ENCODE data around the gene KLHL30. TPM values are rescaled to one million over a fixed set of nuclear protein-coding genes. Genes with fewer than 3 reads are reported as not detected.

KLHL30 gene
- total RNA-seq, 2 donors from 2014 or later = not detected

DNA sequence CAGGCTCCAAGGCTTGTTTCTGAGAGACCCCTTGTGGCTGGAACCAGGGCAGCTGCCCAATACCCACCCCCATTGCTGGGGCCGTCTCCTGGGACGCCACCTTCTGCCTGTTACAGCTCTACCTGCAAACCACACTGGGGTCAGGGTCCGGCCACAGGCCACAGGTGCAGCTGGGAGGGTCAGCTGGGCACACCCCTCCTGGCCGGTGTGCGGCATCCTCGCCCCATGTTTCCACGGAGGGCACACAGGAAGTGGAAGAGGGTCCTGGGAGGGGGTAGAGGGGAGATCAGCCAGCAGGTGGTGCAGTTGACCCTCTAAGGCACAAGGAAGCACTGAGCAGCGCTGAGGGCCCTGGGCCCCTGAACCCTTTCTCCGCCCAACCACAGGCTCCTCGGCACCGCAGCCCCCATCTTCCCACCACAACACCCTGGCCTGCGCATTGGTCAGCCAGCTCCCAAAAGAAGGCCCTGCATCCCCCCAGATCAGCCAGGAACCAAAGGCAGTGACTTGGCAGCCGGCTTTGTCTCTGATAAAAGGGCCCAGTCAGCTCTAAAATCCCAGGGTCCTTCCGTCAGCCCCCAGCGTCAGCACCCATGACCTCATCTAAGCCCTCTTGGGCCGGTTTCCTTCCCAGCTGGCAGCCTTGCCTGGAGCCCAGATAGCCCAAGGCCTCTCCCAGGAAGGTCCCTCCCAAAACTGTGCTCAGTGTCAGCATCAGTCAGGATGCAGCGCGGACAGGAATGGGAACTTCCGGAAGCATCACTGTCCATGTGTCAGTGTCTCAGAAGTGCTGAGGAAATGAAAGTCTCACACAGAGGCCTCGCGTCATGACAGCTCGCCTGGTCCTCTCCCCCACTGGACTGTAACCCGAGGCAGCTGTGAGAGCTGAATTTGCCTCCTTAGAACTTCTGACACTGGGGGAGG lies 22.0 kb downstream of the KLHL30 start:
- DNase-seq (ENCODE audit: low spot score in 2 of 2) (no peak), ATAC-seq (no peak)
- Mint-ChIP-seq H3K36me3 (peaks cover 0 to 6% of the 10 kb centered on the region in 2 donors), H3K9me3 (no peaks in the 10 kb centered on the region), H3K27ac (no peak overlapping the region)

DNA sequence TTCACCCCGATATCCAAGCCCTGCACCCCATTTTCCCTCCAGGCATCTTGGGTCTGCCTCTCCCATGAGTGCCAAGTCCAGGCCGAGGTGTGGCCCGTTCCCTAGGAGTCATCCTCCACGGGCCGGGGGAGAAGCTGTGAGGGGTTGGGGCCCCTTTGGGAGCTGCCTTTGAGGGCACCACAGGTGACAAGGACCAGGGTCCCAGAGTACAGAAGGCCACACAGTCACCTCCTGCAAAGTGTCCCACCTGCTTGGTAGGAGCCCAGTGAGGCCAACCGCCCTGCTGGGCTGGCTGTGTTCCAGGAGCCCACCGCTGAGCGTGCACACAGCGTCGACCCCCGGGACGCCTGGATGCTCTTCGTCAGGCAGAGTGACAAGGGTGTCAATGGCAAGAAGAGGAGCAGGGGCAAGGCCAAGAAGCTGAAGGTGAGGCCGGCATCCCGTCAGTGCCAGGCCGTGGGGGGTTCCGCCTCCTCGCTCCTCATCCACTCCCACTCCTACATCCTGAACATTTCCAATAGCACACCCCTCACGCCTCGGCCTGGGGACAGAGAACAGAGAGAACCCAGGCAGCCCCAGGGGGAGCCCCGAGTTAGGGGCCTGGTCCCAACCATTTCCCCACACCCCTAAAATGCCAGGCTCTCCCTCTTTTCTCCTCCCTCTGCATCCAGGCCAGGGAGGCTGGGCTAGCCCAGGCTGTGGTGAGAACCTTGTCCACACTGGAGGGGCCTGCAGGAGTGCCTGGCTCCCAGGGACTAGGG lies 23.0 kb downstream of the KLHL30 start:
- Mint-ChIP-seq H3K36me3 (peaks cover 0 to 6% of the 10 kb centered on the region in 2 donors), H3K27ac (no peak overlapping the region), H3K9me3 (no peaks in the 10 kb centered on the region)
- DNase-seq (ENCODE audit: low spot score in 2 of 2) (no peak), ATAC-seq (no peak)

DNA sequence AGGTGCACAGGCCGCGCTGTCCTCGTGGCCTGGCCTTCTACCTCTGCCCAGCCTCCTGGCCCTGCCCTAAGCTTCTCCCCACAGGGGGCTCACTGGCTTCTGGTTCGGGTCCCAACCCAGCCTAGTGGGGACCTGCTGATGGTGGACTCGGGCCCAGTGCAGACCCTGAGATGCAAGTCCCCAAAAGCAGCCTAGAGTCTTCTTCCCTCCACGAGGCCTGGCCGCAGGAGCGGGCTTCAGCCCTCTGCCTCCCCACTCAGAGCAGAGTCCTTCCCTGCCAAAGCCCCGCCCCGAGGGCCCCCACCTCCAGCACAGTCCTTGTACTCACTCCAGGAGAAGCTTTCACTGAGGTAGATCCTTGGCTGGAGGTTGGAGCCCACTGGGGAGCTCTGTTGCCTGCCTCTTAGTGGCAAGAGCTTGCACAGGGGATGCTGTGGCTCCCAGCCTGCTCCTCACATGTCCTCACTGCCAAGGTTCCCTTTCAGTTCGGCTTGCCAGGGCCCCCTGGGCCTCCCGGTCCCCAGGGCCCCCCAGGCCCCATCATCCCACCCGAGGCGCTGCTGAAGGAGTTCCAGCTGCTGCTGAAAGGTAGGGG lies 23.9 kb downstream of the KLHL30 start:
- no peak for DNase-seq (ENCODE audit: low spot score in 2 of 2)
- Mint-ChIP-seq H3K36me3 (peaks cover 0 to 6% of the 10 kb centered on the region in 2 donors), H3K9me3 (no peaks in the 10 kb centered on the region)

GRCh38 chr2:238162846-238163441 lies 24.5 kb downstream of the KLHL30 start:
- H3K36me3 Mint-ChIP-seq = peaks cover 0 to 6% of the 10 kb centered on the region in 2 donors
- DNase-seq (ENCODE audit: low spot score in 2 of 2) (no peak), ATAC-seq (no peak)
- H3K9me3 Mint-ChIP-seq = no peaks in the 10 kb centered on the region
- H3K27ac Mint-ChIP-seq = no peak overlapping the region

More for the DNA sequence above, 23.9 kb downstream of the KLHL30 start:
- no peak for ATAC-seq
- H3K27ac Mint-ChIP-seq = no peak overlapping the region

GRCh38 chr2:238163481-238164198 lies 25.2 kb downstream of the KLHL30 start:
- Mint-ChIP-seq H3K27ac (no peak overlapping the region), H3K9me3 (no peaks in the 10 kb centered on the region), H3K36me3 (peaks cover 0 to 6% of the 10 kb centered on the region in 2 donors)
- no peak for ATAC-seq
- no peak for DNase-seq (ENCODE audit: low spot score in 2 of 2)

DNA sequence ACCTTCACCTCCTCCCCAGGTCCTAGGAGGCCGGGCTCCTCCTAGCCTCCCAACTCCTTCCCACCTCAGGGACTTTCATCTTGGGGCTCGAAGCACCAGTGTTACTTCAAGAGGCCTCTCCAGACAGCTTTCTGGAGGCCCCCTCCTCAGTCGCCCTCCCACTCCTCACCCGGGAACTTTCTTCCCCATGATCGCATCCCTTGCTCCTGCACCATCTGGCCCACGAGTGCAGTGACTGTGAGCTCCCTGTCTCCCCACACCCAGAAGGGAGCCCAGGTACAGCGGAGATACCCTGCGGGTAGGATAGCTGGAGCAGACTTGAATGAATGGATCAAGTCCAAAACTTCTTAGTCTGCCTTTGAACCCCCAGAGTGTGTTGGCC lies 26.4 kb downstream of the KLHL30 start:
- ATAC-seq (no peak), DNase-seq (ENCODE audit: low spot score in 2 of 2) (no peak)
- no peaks in the 10 kb centered on the region for H3K9me3 Mint-ChIP-seq
- peaks cover 0 to 6% of the 10 kb centered on the region in 2 donors for H3K36me3 Mint-ChIP-seq
- no peak overlapping the region for H3K27ac Mint-ChIP-seq

DNA sequence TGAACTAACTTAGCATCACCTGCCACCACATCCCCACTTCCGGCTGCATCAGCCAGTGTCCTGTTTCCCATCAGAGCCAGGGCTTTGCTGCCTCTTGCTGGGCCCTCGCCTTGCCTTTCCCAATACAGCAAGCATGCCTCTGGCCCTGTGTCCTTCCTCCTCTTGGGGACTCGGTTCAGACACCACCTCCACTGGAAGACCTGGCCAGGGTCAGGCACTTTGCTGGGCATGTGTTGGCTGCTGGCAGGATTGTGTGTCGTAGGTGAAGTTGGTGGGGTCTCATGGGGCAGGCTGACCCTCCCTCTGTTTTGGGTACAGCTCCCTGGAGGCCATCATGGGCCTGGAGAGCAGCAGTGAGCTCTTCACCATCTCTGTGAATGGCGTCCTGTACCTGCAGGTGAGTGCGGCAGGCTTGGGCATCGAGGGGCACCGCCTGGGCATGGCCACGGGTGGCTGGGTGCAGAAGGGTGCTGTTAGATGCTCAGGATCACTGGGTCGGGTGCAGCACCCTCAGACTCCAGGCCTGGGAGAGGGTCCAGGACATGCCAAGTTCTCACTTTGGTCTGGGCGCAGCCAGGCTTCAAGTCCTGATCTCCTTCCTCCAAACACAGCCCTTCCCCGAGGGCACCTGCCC lies 26.9 kb downstream of the KLHL30 start:
- peaks cover 0 to 6% of the 10 kb centered on the region in 2 donors for H3K36me3 Mint-ChIP-seq
- DNase-seq (ENCODE audit: low spot score in 2 of 2) (no peak), ATAC-seq (no peak)
- no peaks in the 10 kb centered on the region for H3K9me3 Mint-ChIP-seq
- H3K27ac Mint-ChIP-seq = no peak overlapping the region

- Mint-ChIP-seq H3K9me3 (no peaks in the 10 kb centered on the region), H3K36me3 (peaks cover 0 to 6% of the 10 kb centered on the region in 2 donors), H3K27ac (no peak overlapping the region)
- DNase-seq (ENCODE audit: low spot score in 2 of 2) (no peak), ATAC-seq (peak in 1 of 2 donors; percentile 17)
Measured at GRCh38 chr2:238166391-238167343, 28.2 kb downstream of the KLHL30 start.

DNA sequence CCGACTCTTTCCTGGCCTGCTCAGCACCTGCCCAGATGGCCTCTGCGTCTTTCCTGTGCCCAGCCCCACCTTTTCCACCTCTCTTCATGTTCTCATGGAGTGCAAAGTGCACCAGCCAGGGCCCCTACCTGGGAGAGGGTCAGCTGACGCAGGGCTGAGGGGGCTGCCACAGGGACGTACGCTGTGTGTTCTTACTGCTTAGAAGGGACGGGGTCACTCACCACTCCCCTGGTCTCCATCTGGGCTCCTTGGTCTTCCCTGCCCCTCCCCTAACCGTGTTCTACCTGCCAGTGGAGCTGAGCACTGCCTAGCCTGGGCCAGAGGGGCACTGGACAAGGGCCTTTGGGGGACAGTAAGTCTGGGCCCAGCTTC lies 28.9 kb downstream of the KLHL30 start:
- DNase-seq (ENCODE audit: low spot score in 2 of 2) = no peak
- H3K36me3 Mint-ChIP-seq = peaks cover 0 to 6% of the 10 kb centered on the region in 2 donors
- no peak overlapping the region for H3K27ac Mint-ChIP-seq
- H3K9me3 Mint-ChIP-seq = no peaks in the 10 kb centered on the region
- no peak for ATAC-seq

- ATAC-seq = no peak
- Mint-ChIP-seq H3K36me3 (peaks cover 0 to 6% of the 10 kb centered on the region in 2 donors), H3K9me3 (no peaks in the 10 kb centered on the region), H3K27ac (peak overlapping the region in 1 of 2 donors; percentile 44)
- no peak for DNase-seq (ENCODE audit: low spot score in 2 of 2)
Measured at GRCh38 chr2:238167761-238168160, 29.3 kb downstream of the KLHL30 start.

- DNase-seq (ENCODE audit: low spot score in 2 of 2) (no peak), ATAC-seq (no peak)
- Mint-ChIP-seq H3K27ac (peak overlapping the region in 1 of 2 donors; percentile 72), H3K36me3 (peaks cover 0 to 11% of the 10 kb centered on the region in 2 donors), H3K9me3 (no peaks in the 10 kb centered on the region)
Measured at GRCh38 chr2:238168196-238169047, 30.0 kb downstream of the KLHL30 start.

DNA sequence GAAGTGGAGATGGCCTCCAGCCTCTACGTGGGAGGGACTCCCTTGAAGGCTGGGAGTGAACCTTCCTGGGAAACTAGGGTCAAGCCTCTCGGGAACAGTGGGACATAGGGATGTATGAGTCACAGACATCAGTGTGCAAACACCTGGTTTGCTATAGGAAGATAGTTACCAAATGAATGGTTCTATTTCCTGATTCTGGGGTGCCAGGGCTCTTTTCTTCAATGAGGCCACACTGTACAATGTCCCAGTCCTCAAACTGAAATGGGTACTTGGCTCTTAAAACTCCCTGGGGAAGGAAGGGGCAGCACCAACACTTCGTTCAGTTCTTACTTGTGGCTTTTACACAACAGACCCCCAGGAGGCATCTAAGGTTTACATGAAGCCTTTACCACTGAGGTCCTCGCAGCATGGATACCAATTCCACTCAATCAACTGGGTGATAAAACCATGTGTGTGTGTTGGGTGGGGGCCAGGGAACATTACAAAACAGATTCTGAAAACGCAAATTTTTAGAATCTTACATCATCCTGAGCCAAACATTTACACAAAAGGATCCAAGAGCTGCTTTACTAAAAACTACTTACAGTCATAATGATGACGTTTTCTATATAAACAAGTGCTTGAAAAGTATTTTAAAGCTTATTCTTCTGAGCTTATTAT lies 30.7 kb downstream of the KLHL30 start:
- Mint-ChIP-seq H3K27ac (peak overlapping the region in 1 of 2 donors; percentile 72), H3K36me3 (peaks cover 0 to 12% of the 10 kb centered on the region in 2 donors), H3K9me3 (no peaks in the 10 kb centered on the region)
- DNase-seq (ENCODE audit: low spot score in 2 of 2) (no peak), ATAC-seq (no peak)

DNA sequence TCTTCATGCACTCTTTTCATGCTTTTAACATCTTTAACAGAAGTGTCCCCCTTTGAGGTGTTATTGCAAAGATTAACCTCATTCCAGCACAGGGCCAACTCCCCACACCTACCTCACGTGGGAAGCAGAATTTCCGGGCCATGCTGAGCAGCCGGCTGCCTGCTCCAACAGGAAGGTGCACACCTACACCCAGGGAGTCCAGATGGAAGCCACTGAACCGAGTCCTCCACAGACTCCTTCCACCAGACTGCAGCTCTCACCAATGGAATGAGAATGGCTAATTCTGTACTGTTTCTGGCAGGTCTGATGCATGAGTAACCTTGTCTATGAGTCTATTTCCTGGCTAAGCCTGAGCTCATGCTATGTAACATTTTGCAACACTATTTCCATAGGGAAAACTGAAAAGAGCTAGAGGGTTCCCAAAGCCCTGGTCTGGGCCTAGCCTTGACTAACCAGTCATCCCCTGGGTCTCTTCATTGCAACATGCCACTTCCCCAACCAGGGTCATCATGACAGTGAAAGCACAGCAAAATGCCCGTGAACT lies 31.3 kb downstream of the KLHL30 start:
- peak overlapping the region in 1 of 2 donors; percentile 4 for H3K27ac Mint-ChIP-seq
- peak in 1 of 2 donors; percentile 11 for ATAC-seq
- no peak for DNase-seq (ENCODE audit: low spot score in 2 of 2)
- peaks cover 0 to 11% of the 10 kb centered on the region in 2 donors for H3K36me3 Mint-ChIP-seq
- H3K9me3 Mint-ChIP-seq = no peaks in the 10 kb centered on the region

All from activated naive CD4-positive, alpha-beta T cell treated with anti-CD3 and anti-CD28 coated beads, Interleukin-2, amount 50 U/mL, for 72 hours (primary cell).